Measurements from ENCODE around the gene AIF1L.

DNA sequence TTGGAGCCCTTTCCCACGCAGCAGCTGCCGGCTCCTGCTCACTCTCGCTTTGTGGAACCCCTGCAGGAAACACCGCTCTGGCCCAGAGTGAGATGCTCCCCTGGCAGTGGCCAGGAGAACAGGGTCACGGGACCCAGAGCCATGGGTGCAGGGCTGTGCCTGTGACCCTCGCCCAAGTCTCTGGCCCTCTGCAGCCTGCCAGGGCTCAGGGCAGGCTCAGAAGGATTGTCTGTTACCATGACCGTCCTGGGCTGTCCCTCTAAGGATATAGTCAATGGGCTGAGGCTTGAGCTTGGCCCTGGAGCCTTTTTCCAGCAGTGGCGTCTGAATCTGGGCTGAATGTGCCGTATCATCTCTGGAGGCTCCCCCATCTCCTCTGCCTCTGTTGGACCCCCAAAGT lies 28.7 kb upstream of the AIF1L start:
- TF ChIP-seq CTCF (IDR thresholded peaks at IDR 0.05) (no peak), POLR2A (IDR thresholded peaks at IDR 0.05) (no peak)
